A549 (cell line): ENCODE data around the gene CEP83.

ENCODE experiments used
- EP300 ChIP-seq, 2 experiments: fragments of >200 bp; sonication (Bioruptor Twin); formaldehyde crosslinking; IDR thresholded peaks; 2 replicates in 1 of 2; 3 replicates in 1 of 2; pipeline ENCODE4 v1.6.1; 2016 to 2017
- HDAC2 ChIP-seq: fragments of 200-600 bp; sonication (generic); IDR thresholded peaks from 2 replicates; pipeline ENCODE4 v1.6.1; 2016
- HOXA7 ChIP-seq: fragments of 250-450 bp; sonication (Bioruptor Pico); IDR thresholded peaks from 2 replicates; pipeline ENCODE4 v1.5.0; 2020; ENCODE audit warnings: mild to moderate bottlenecking, moderate library complexity
- HOXB13 ChIP-seq: fragments of 250-450 bp; sonication (Bioruptor Pico); IDR thresholded peaks from 2 replicates; pipeline ENCODE4 v1.5.0; 2020; ENCODE audit warnings: low read depth, mild to moderate bottlenecking, moderate library complexity
- JUNB ChIP-seq: fragments of >200 bp; sonication (Bioruptor Twin); formaldehyde crosslinking; IDR thresholded peaks from 2 replicates; pipeline ENCODE4 v1.6.1; 2016
- MAFK ChIP-seq: fragments of 450-650 bp; IDR thresholded peaks from 2 replicates; pipeline ENCODE4 v1.6.1; 2014; ENCODE audit not compliant: partially characterized antibody
- MAX ChIP-seq: IDR thresholded peaks from 2 replicates; pipeline ENCODE4 v1.6.1; 2012
- MYC ChIP-seq: IDR thresholded peaks from 2 replicates; pipeline ENCODE4 v1.6.1; 2012; ENCODE audit warnings: mild to moderate bottlenecking, inconsistent platforms, low read length, improper control_type of control experiment, borderline replicate concordance
- POLR2A ChIP-seq: IDR thresholded peaks from 2 replicates; pipeline ENCODE4 v1.6.1; 2012; ENCODE audit warnings: mild to moderate bottlenecking, low read length
- TP53 ChIP-seq: fragments of 250-450 bp; sonication (Bioruptor Pico); IDR thresholded peaks from 2 replicates; pipeline ENCODE4 v1.5.0; 2021; ENCODE audit warnings: mild to moderate bottlenecking, moderate library complexity
- TF ChIP-seq, protein P1 (sequence below): IDR thresholded peaks from 2 replicates; pipeline ENCODE4 v1.6.1; 2012
- TF ChIP-seq, protein P2 (sequence below): fragments of >200 bp; sonication (Bioruptor Twin); formaldehyde crosslinking; IDR thresholded peaks from 3 replicates; pipeline ENCODE4 v1.5.1; 2016
- TF ChIP-seq, protein P3 (sequence below): fragments of 250-450 bp; sonication (Bioruptor Pico); IDR thresholded peaks from 2 replicates; pipeline ENCODE4 v1.5.0; 2021; ENCODE audit warnings: mild to moderate bottlenecking, moderate library complexity, borderline replicate concordance

- TF ChIP-seq HOXB13 (no peak), MYC (no peak), EP300 (IDR thresholded peaks at IDR 0.05) (no peak), MAX (no peak), POLR2A (no peak), MAFK (no peak), HOXA7 (CRISPR knock-in tag) (no peak), JUNB (no peak), HDAC2 (no peak), TP53 (no peak)
- TF ChIP-seq, protein P1, sequence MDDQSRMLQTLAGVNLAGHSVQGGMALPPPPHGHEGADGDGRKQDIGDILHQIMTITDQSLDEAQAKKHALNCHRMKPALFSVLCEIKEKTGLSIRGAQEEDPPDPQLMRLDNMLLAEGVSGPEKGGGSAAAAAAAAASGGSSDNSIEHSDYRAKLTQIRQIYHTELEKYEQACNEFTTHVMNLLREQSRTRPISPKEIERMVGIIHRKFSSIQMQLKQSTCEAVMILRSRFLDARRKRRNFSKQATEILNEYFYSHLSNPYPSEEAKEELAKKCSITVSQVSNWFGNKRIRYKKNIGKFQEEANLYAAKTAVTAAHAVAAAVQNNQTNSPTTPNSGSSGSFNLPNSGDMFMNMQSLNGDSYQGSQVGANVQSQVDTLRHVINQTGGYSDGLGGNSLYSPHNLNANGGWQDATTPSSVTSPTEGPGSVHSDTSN, result no peak
- TF ChIP-seq, protein P2, sequence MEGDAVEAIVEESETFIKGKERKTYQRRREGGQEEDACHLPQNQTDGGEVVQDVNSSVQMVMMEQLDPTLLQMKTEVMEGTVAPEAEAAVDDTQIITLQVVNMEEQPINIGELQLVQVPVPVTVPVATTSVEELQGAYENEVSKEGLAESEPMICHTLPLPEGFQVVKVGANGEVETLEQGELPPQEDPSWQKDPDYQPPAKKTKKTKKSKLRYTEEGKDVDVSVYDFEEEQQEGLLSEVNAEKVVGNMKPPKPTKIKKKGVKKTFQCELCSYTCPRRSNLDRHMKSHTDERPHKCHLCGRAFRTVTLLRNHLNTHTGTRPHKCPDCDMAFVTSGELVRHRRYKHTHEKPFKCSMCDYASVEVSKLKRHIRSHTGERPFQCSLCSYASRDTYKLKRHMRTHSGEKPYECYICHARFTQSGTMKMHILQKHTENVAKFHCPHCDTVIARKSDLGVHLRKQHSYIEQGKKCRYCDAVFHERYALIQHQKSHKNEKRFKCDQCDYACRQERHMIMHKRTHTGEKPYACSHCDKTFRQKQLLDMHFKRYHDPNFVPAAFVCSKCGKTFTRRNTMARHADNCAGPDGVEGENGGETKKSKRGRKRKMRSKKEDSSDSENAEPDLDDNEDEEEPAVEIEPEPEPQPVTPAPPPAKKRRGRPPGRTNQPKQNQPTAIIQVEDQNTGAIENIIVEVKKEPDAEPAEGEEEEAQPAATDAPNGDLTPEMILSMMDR, result no peak
- TF ChIP-seq, protein P3, sequence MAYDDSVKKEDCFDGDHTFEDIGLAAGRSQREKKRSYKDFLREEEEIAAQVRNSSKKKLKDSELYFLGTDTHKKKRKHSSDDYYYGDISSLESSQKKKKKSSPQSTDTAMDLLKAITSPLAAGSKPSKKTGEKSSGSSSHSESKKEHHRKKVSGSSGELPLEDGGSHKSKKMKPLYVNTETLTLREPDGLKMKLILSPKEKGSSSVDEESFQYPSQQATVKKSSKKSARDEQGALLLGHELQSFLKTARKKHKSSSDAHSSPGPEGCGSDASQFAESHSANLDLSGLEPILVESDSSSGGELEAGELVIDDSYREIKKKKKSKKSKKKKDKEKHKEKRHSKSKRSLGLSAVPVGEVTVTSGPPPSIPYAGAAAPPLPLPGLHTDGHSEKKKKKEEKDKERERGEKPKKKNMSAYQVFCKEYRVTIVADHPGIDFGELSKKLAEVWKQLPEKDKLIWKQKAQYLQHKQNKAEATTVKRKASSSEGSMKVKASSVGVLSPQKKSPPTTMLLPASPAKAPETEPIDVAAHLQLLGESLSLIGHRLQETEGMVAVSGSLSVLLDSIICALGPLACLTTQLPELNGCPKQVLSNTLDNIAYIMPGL (CRISPR knock-in tag), result no peak
These were observed 85.5 kb downstream of the CEP83 start for GRCh38 chr12:94374124-94374523.
